Transverse colon (tissue), 4 donors: Measurements from ENCODE around the gene SLC49A3. TPM values are rescaled to one million over a fixed set of nuclear protein-coding genes. Genes with fewer than 3 reads are reported as not detected.

ENCODE experiments used
- DNase-seq: peaks from one replicate; pipeline ENCODE4 v3.0.0-alpha.2; 2019
- H3K27ac ChIP-seq, 4 donors: fragments of 200-600 bp; sonication (generic); 2 replicates each; pipeline ENCODE4 v1.5.1; 2016 to 2018; ENCODE audit warnings: inconsistent platforms in 4 of 4
- H3K27me3 ChIP-seq: fragments of 200-600 bp; sonication (generic); 2 replicates; pipeline ENCODE4 v1.5.1; 2017; ENCODE audit warnings: inconsistent platforms
- H3K36me3 ChIP-seq, 4 donors: fragments of 200-600 bp; sonication (generic); 2 replicates each; pipeline ENCODE4 v1.5.1; 2017 to 2019; ENCODE audit warnings: inconsistent platforms in 4 of 4
- H3K4me1 ChIP-seq, 4 donors: fragments of 200-600 bp; sonication (generic); 2 replicates each; pipeline ENCODE4 v1.5.1; 2017 to 2020; ENCODE audit warnings: inconsistent platforms in 4 of 4
- H3K4me3 ChIP-seq, 4 donors: fragments of 200-600 bp; sonication (generic); 1 replicate in 1 of 4; 2 replicates in 3 of 4; pipeline versions ENCODE4 v1.5.1 to v1.6.1; 2017 to 2019; ENCODE audit warnings: inconsistent platforms in 4 of 4
- H3K9me3 ChIP-seq, 2 donors: fragments of 200-600 bp; sonication (generic); 2 replicates each; pipeline ENCODE4 v1.5.1; 2017 to 2019; ENCODE audit warnings: inconsistent platforms in 2 of 2
- CTCF ChIP-seq, 5 experiments: fragments of 200-600 bp in 3 of 5; fragments of 450-650 bp in 2 of 5; sonication (generic) in 3 of 5; IDR thresholded peaks; 1 replicate in 2 of 5; 2 replicates in 3 of 5; pipeline ENCODE4 v1.5.1; 2016 to 2017; ENCODE audit warnings: antibody characterized with exemption in 5 of 5, inconsistent platforms in 3 of 5, mild to moderate bottlenecking in 2 of 5, moderate library complexity in 1 of 5
- EP300 ChIP-seq: sonication (generic); formaldehyde crosslinking; IDR thresholded peaks from one replicate; pipeline ENCODE4 v1.6.1; 2017; ENCODE audit warnings: antibody characterized with exemption, low read depth
- POLR2A ChIP-seq: fragments of 450-650 bp; IDR thresholded peaks from one replicate; pipeline ENCODE4 v1.6.1; 2016; ENCODE audit warnings: antibody characterized with exemption, mild to moderate bottlenecking, moderate library complexity
- POLR2AphosphoS5 ChIP-seq, 3 donors: sonication (generic); formaldehyde crosslinking; IDR thresholded peaks; one replicate each; pipeline ENCODE4 v1.6.1; 2016; ENCODE audit warnings: antibody characterized with exemption in 3 of 3
- WGBS, 2 donors: methylation state at CpG; one replicate each; pipeline ENCODE4 v1.1.5; 2018; ENCODE audit warnings: low coverage in 1 of 2; 5-methylcytosine and 5-hydroxymethylcytosine counted together
- in situ Hi-C, 4 donors: fragments of 200-750 bp; cut with MboI; loops; one replicate each; pipeline versions ENCODE4 v1.15.0 to v1.15.1; 2017; ENCODE audit warnings: low sequenced_read_pairs in 3 of 4, low pct_ligation_motif_present in 1 of 4, low pct_unique_long_range_greater_than_20kb in 1 of 4
- intact Hi-C: fragments of 100-400 bp; cut with DNase I; formaldehyde crosslinking; loops from one replicate; pipeline ENCODE4 v1.15.1; 2023; ENCODE audit warnings: low total_unique reads
- total RNA-seq, 4 donors: library from RNA; depleted of rRNA; stranded (reverse); fragments of >200 nt; gene quantifications; one replicate each; pipeline ENCODE4 v1.1.0, GENCODE V29; 2016

The SLC49A3 gene
- total RNA-seq, 4 donors from 2014 or later = 1.2 to 17.6 (median 9.2) TPM

- no peaks in the 10 kb centered on the region for H3K9me3 ChIP-seq
- H3K4me1 ChIP-seq = peaks cover 16 to 34% (median 32%) of the 10 kb centered on the region in 4 donors
- intact Hi-C loops = no loop called here
- no peak for TF ChIP-seq CTCF (IDR thresholded peaks at IDR 0.05)
- no peak for TF ChIP-seq POLR2AphosphoS5 (IDR thresholded peaks at IDR 0.05)
- TF ChIP-seq POLR2A = no peak
- TF ChIP-seq EP300 = no peak
- no peak for DNase-seq
- no peaks in the 10 kb centered on the region for H3K27me3 ChIP-seq
- in situ Hi-C loops = no loop called here
- H3K4me3 ChIP-seq = peak overlapping the region in 3 of 4 donors; percentile 37 to 47 (median 40)
- H3K36me3 ChIP-seq = no peaks in the 10 kb centered on the region
- 62 to 73% methylated on average over 2 to 8 of the region's 8 CpGs for WGBS, 2 donors
- peak overlapping the region; percentile 76 to 87 (median 78) for H3K27ac ChIP-seq
These were observed 772 bp upstream of the SLC49A3 start for GRCh38 chr4:689723-690122.

GRCh38 chr4:687971-688853, 739 bp downstream of the SLC49A3 start:
- no peaks in the 10 kb centered on the region for H3K9me3 ChIP-seq
- H3K27me3 ChIP-seq = no peaks in the 10 kb centered on the region
- no peak for TF ChIP-seq POLR2AphosphoS5 (IDR thresholded peaks at IDR 0.05)
- no peak for TF ChIP-seq POLR2A
- TF ChIP-seq CTCF (IDR thresholded peaks at IDR 0.05) = no peak
- no peak for TF ChIP-seq EP300
- peak overlapping the region; percentile 76 to 87 (median 78) for H3K27ac ChIP-seq
- peak overlapping the region; percentile 12 to 47 (median 38) for H3K4me3 ChIP-seq
- intact Hi-C loops (no loop called here), in situ Hi-C loops (no loop called here)
- DNase-seq = no peak
- WGBS, 2 donors = 69% methylated on average over 23 of the region's 26 CpGs; no CpG with 5 or more reads in 1 of the 2 donors
- no peaks in the 10 kb centered on the region for H3K36me3 ChIP-seq
- H3K4me1 ChIP-seq = peaks cover 16 to 43% (median 38%) of the 10 kb centered on the region in 4 donors

GRCh38 chr4:687048-687970, 1.6 kb downstream of the SLC49A3 start:
- H3K27ac ChIP-seq = peak overlapping the region; percentile 76 to 87 (median 78)
- 20 to 60% methylated on average over 2 to 36 of the region's 38 CpGs for WGBS, 2 donors

More at GRCh38 chr4:687048-687970, 1.6 kb downstream of the SLC49A3 start:
- in situ Hi-C loops = no loop called here
- TF ChIP-seq CTCF (IDR thresholded peaks at IDR 0.05) = no peak
- TF ChIP-seq POLR2AphosphoS5 (IDR thresholded peaks at IDR 0.05) = peak; percentile 44 to 51 (median 46)
- intact Hi-C loops = no loop called here
- H3K4me3 ChIP-seq = peak overlapping the region in 1 of 4 donors; percentile 10
- no peaks in the 10 kb centered on the region for H3K9me3 ChIP-seq
- peak; percentile 91 for DNase-seq
- no peaks in the 10 kb centered on the region for H3K36me3 ChIP-seq
- peaks cover 16 to 51% (median 45%) of the 10 kb centered on the region in 4 donors for H3K4me1 ChIP-seq
- no peaks in the 10 kb centered on the region for H3K27me3 ChIP-seq
